ENCODE data around the gene PIEZO1.

DNA sequence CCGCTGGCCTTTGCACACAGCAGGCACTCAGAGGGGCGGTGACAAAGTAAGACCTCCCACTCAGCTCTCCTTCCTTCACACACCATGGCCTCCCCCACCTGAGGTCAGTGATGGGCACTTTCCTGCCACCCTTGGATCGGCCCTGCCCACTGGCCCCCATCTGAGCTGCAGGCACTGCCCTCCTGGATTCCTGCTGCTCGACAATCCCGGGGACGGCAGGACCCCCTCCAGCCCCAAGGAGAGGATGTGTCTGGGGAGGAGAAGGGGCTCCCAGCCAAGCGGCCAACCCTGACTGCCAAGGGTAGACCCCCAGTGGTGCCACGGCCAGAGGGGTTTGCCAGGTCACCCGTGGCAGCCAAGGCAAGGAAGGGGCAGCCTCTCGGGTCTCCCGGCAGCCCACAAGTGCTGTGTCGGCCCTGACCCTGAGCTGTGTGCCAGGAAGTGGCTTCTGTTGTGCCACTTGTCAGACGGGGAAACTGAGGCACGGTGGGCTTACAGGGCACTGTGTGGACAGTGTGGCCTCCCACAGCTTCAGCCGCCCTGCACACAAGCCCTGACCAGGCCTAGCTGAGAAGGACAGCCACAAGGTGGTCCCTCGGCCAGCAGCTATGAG, 22.7 kb downstream of the PIEZO1 start:
- TF ChIP-seq DPF2 (IDR thresholded peaks at IDR 0.05) (no peak), KDM1A (IDR thresholded peaks at IDR 0.05; ENCODE audit: borderline replicate concordance) (no peak), CBFB (IDR thresholded peaks at IDR 0.05; ENCODE audit: low read depth) (no peak), POLR2AphosphoS5 (IDR thresholded peaks at IDR 0.05; ENCODE audit: low read length) (no peak), LARP7 (IDR thresholded peaks at IDR 0.05) (no peak), CHD4 (IDR thresholded peaks at IDR 0.05) (no peak), FOS (IDR thresholded peaks at IDR 0.05; ENCODE audit: borderline replicate concordance, extremely low read depth, insufficient read length) (no peak), POLR2A (IDR thresholded peaks at IDR 0.05; ENCODE audit: low read depth, low read length) (no peak; the same call in 1 of the 2 replicates)
- TF ChIP-seq, protein P1, sequence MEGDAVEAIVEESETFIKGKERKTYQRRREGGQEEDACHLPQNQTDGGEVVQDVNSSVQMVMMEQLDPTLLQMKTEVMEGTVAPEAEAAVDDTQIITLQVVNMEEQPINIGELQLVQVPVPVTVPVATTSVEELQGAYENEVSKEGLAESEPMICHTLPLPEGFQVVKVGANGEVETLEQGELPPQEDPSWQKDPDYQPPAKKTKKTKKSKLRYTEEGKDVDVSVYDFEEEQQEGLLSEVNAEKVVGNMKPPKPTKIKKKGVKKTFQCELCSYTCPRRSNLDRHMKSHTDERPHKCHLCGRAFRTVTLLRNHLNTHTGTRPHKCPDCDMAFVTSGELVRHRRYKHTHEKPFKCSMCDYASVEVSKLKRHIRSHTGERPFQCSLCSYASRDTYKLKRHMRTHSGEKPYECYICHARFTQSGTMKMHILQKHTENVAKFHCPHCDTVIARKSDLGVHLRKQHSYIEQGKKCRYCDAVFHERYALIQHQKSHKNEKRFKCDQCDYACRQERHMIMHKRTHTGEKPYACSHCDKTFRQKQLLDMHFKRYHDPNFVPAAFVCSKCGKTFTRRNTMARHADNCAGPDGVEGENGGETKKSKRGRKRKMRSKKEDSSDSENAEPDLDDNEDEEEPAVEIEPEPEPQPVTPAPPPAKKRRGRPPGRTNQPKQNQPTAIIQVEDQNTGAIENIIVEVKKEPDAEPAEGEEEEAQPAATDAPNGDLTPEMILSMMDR (IDR thresholded peaks at IDR 0.05 in 2 of 3, conservative IDR thresholded peaks at IDR 0.05 in 1 of 3; ENCODE audit: control insufficient read depth in 2 of 3, extremely low read depth in 1 of 3, insufficient read depth in 1 of 3, low read depth in 3 of 3, low read length in 3 of 3): no peak
- TF ChIP-seq, protein P2, sequence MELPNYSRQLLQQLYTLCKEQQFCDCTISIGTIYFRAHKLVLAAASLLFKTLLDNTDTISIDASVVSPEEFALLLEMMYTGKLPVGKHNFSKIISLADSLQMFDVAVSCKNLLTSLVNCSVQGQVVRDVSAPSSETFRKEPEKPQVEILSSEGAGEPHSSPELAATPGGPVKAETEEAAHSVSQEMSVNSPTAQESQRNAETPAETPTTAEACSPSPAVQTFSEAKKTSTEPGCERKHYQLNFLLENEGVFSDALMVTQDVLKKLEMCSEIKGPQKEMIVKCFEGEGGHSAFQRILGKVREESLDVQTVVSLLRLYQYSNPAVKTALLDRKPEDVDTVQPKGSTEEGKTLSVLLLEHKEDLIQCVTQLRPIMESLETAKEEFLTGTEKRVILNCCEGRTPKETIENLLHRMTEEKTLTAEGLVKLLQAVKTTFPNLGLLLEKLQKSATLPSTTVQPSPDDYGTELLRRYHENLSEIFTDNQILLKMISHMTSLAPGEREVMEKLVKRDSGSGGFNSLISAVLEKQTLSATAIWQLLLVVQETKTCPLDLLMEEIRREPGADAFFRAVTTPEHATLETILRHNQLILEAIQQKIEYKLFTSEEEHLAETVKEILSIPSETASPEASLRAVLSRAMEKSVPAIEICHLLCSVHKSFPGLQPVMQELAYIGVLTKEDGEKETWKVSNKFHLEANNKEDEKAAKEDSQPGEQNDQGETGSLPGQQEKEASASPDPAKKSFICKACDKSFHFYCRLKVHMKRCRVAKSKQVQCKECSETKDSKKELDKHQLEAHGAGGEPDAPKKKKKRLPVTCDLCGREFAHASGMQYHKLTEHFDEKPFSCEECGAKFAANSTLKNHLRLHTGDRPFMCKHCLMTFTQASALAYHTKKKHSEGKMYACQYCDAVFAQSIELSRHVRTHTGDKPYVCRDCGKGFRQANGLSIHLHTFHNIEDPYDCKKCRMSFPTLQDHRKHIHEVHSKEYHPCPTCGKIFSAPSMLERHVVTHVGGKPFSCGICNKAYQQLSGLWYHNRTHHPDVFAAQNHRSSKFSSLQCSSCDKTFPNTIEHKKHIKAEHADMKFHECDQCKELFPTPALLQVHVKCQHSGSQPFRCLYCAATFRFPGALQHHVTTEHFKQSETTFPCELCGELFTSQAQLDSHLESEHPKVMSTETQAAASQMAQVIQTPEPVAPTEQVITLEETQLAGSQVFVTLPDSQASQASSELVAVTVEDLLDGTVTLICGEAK (IDR thresholded peaks at IDR 0.05; ENCODE audit: borderline replicate concordance): no peak

All from GM12878 (cell line).